HCT116 (cell line): ENCODE measurements around the gene MAN2B2. TPM values are rescaled to one million over a fixed set of nuclear protein-coding genes. Genes with fewer than 3 reads are reported as not detected.

Source experiments
- ATAC-seq: fragments of 200-7000 bp; cut with Tn5 transposase; 2 replicates; pipeline ENCODE4 v1.9.1; 2020; ENCODE audit warnings: mild to moderate bottlenecking, moderate library complexity
- BruUV-seq: library from RNA; stranded (reverse); fragments of 400-500 nt; replicated peaks from 2 replicates; lab custom pipeline; 2021; lab: Mats Ljungman, UMichigan
- CTCF ChIA-PET: fragments of 300-600 bp; sonication (Branson Sonifier 250); formaldehyde crosslinking; loops from one replicate; lab custom pipeline; 2021; ENCODE audit warnings: antibody characterized with exemption; lab: Charles Lee
- POLR2A ChIA-PET: fragments of 300-600, 350-600 bp; sonication (Branson Sonifier 250); formaldehyde crosslinking; loops from one replicate; lab custom pipeline; 2021; ENCODE audit warnings: antibody characterized with exemption; lab: Charles Lee
- RAD21 ChIA-PET, 2 experiments: fragments of 300-600 bp; sonication (Branson Sonifier 250); formaldehyde crosslinking; loops; one replicate each; lab custom pipeline; 2023; ENCODE audit warnings: low total read pairs in 2 of 2; ENCODE audit not compliant: uncharacterized antibody in 2 of 2, unreplicated experiment in 2 of 2, low non-redundant PET in 1 of 2; lab: Charles Lee
- DNase-seq: peaks from one replicate; pipeline ENCODE4 v3.0.0-alpha.2; 2010; ENCODE audit warnings: low read depth, low spot score
- H2AFZ ChIP-seq: fragments of 200-600 bp; shearing (Covaris generic), sonication (generic); 2 replicates; pipeline ENCODE4 v1.6.1; 2017; ENCODE audit warnings: low read depth, mixed run types, mixed read lengths, antibody characterized with exemption, low read length; ENCODE audit not compliant: poor library complexity, severe bottlenecking
- H3K27ac ChIP-seq: 2 replicates; pipeline ENCODE4 v1.5.1; 2012; ENCODE audit warnings: low read depth, low read length
- H3K27me3 ChIP-seq: fragments of 200-600 bp; sonication (generic); 2 replicates; pipeline ENCODE4 v1.6.1; 2016; ENCODE audit warnings: mixed run types, low read length, mixed read lengths; ENCODE audit not compliant: insufficient read depth
- H3K36me3 ChIP-seq, 2 experiments: fragments of 200-500 bp in 1 of 2; fragments of 200-600 bp in 1 of 2; sonication (Bioruptor generic) in 1 of 2; sonication (generic) in 1 of 2; 2 replicates each; pipeline versions ENCODE4 v1.5.1 to v1.6.1; 2014 to 2016; ENCODE audit warnings: low read length in 2 of 2, inconsistent platforms in 1 of 2, mixed read lengths in 1 of 2, mixed run types in 1 of 2; ENCODE audit not compliant: insufficient read depth in 2 of 2, control insufficient read depth in 1 of 2
- H3K4me1 ChIP-seq, 2 experiments: fragments of 200-600 bp in 1 of 2; sonication (generic) in 1 of 2; 2 replicates each; pipeline versions ENCODE4 v1.5.1 to v1.6.1; 2012 to 2017; ENCODE audit warnings: low read length in 2 of 2, inconsistent platforms in 1 of 2, mild to moderate bottlenecking in 1 of 2, mixed read lengths in 1 of 2, mixed run types in 1 of 2, moderate library complexity in 1 of 2; ENCODE audit not compliant: insufficient read depth in 2 of 2, control insufficient read depth in 1 of 2
- H3K4me2 ChIP-seq: fragments of 200-600 bp; sonication (generic); 2 replicates; pipeline ENCODE4 v1.6.1; 2017; ENCODE audit warnings: mixed run types, low read length, mixed read lengths
- H3K4me3 ChIP-seq, 2 experiments: fragments of 200-600 bp in 1 of 2; sonication (generic) in 1 of 2; replicated peaks in 1 of 2; 2 replicates each; pipeline ENCODE4 v1.5.1; 2011 to 2016; ENCODE audit warnings: low read length in 2 of 2, control low read depth in 1 of 2, low read depth in 1 of 2, mild to moderate bottlenecking in 1 of 2, mixed read lengths in 1 of 2, mixed run types in 1 of 2
- H3K79me2 ChIP-seq: fragments of 200-600 bp; sonication (generic); 2 replicates; pipeline ENCODE4 v1.6.1; 2017; ENCODE audit warnings: mild to moderate bottlenecking, mixed run types, low read length, moderate library complexity, mixed read lengths; ENCODE audit not compliant: insufficient read depth
- H3K9ac ChIP-seq: fragments of 200-600 bp; sonication (generic); 2 replicates; pipeline ENCODE4 v1.6.1; 2016; ENCODE audit warnings: low read length, mixed read lengths
- H3K9me2 ChIP-seq: fragments of 200-600 bp; sonication (generic), shearing (Covaris generic); 2 replicates; pipeline ENCODE4 v1.6.1; 2017; ENCODE audit warnings: mixed run types, mild to moderate bottlenecking, moderate library complexity; ENCODE audit not compliant: insufficient read depth
- H3K9me3 ChIP-seq, 2 experiments: fragments of 200-500 bp in 1 of 2; fragments of 200-600 bp in 1 of 2; sonication (Bioruptor generic) in 1 of 2; sonication (generic) in 1 of 2; 2 replicates each; pipeline ENCODE4 v1.6.1; 2014 to 2017; ENCODE audit warnings: low read length in 2 of 2, mixed read lengths in 2 of 2, inconsistent platforms in 1 of 2, low read depth in 1 of 2, mild to moderate bottlenecking in 1 of 2, mixed run types in 1 of 2, moderate library complexity in 1 of 2; ENCODE audit not compliant: control insufficient read depth in 1 of 2, insufficient read depth in 1 of 2
- H4K20me1 ChIP-seq: fragments of 200-600 bp; sonication (generic), shearing (Covaris generic); 2 replicates; pipeline ENCODE4 v1.6.1; 2017; ENCODE audit warnings: mixed run types, mild to moderate bottlenecking, moderate library complexity; ENCODE audit not compliant: insufficient read depth
- CBX3 ChIP-seq: IDR thresholded peaks from 2 replicates; pipeline ENCODE4 v1.6.1; 2012; ENCODE audit warnings: low read depth
- EGR1 ChIP-seq: IDR thresholded peaks from 2 replicates; pipeline ENCODE4 v1.6.1; 2012; ENCODE audit warnings: low read depth
- EZH2phosphoT487 ChIP-seq: fragments of 200-600 bp; IDR thresholded peaks from 2 replicates; pipeline ENCODE4 v1.6.1; 2018; ENCODE audit warnings: antibody characterized with exemption, borderline replicate concordance
- FOSL1 ChIP-seq: IDR thresholded peaks from 2 replicates; pipeline ENCODE4 v1.6.1; 2012; ENCODE audit warnings: low read depth
- JUND ChIP-seq: IDR thresholded peaks from 2 replicates; pipeline ENCODE4 v1.6.1; 2012
- MAX ChIP-seq: IDR thresholded peaks from 2 replicates; pipeline ENCODE4 v1.6.1; 2012
- POLR2AphosphoS5 ChIP-seq: IDR thresholded peaks from 2 replicates; pipeline ENCODE4 v1.6.1; 2011; ENCODE audit warnings: mild to moderate bottlenecking, low read depth, low read length, moderate library complexity
- REST ChIP-seq: IDR thresholded peaks from 2 replicates; pipeline ENCODE4 v1.6.1; 2012; ENCODE audit warnings: low read depth
- SIN3A ChIP-seq: IDR thresholded peaks from 2 replicates; pipeline ENCODE4 v1.6.1; 2012; ENCODE audit warnings: low read depth
- SP1 ChIP-seq: IDR thresholded peaks from 2 replicates; pipeline ENCODE4 v1.6.1; 2012; ENCODE audit warnings: low read depth
- SRF ChIP-seq: IDR thresholded peaks from 2 replicates; pipeline ENCODE4 v1.6.1; 2012; ENCODE audit warnings: low read depth
- TCF7L2 ChIP-seq: IDR thresholded peaks from 2 replicates; pipeline ENCODE4 v1.7.0; 2011; ENCODE audit warnings: borderline replicate concordance, inconsistent platforms; ENCODE audit not compliant: insufficient read depth, insufficient read length; ENCODE audit errors: extremely low read depth
- YY1 ChIP-seq: IDR thresholded peaks from 2 replicates; pipeline ENCODE4 v1.6.1; 2011; ENCODE audit warnings: low read length, low read depth, moderate library complexity, mild to moderate bottlenecking; ENCODE audit not compliant: insufficient replicate concordance; ENCODE audit errors: extremely low read depth
- intact Hi-C: fragments of 100-400 bp; cut with micrococcal nuclease; formaldehyde crosslinking; loops from 2 replicates; pipeline ENCODE4 v1.10.0; 2022
- total RNA-seq: library from RNA; stranded (reverse); gene quantifications from one replicate; pipeline ENCODE4 v1.2.1, GENCODE V29; 2021; ENCODE audit not compliant: unreplicated experiment

Gene MAN2B2
- total RNA-seq, 1 experiment from 2014 or later: 18.0 TPM

GRCh38 chr4:6568689-6569332, 6.2 kb upstream of the MAN2B2 start:
- Histone ChIP-seq H3K4me1 (peaks cover 12 to 18% of the 10 kb centered on the region in 2 experiments), H3K27ac (peak overlapping the region; percentile 42), H3K9me3 (peaks cover 0 to 8% of the 10 kb centered on the region in 2 experiments; a peak in 1 of 4 replicates), H3K9me2 (no peaks in the 10 kb centered on the region), H3K27me3 (no peaks in the 10 kb centered on the region), H3K4me2 (peak overlapping the region; percentile 74), H3K9ac (0 out of 2 replicates have a peak overlapping the region, but pooled peaks have one; percentile 18), H4K20me1 (no peaks in the 10 kb centered on the region), H2AFZ (peak overlapping the region; percentile 29), H3K36me3 (no peaks in the 10 kb centered on the region), H3K4me3 (peak overlapping the region; percentile 11 to 42; a peak in 3 of 4 replicates), H3K79me2 (no peaks in the 10 kb centered on the region)
- RAD21 ChIA-PET: no interaction called here
- ATAC-seq (peak; percentile 90), DNase-seq (peak; percentile 73)
- CTCF ChIA-PET: no interaction called here
- no TSS peak for BruUV-seq
- POLR2A ChIA-PET: no interaction called here
- no peak for TF ChIP-seq REST
- TF ChIP-seq JUND: peak; percentile 81
- TF ChIP-seq SP1: peak; percentile 68
- peak; percentile 51 for TF ChIP-seq TCF7L2
- TF ChIP-seq CBX3: peak; percentile 96
- TF ChIP-seq POLR2AphosphoS5: peak; percentile 31; the same call in 1 of the 2 replicates
- TF ChIP-seq YY1: peak; percentile 72
- peak; percentile 70; the same call in 1 of the 2 replicates for TF ChIP-seq SRF
- no peak for TF ChIP-seq SIN3A
- TF ChIP-seq EZH2phosphoT487: no peak
- TF ChIP-seq EGR1: no peak
- TF ChIP-seq FOSL1: peak; percentile 97
- 0 out of 2 replicates have a peak, but pooled peaks have one; percentile 21 for TF ChIP-seq MAX
- intact Hi-C loops: no loop called here
